Stomach smooth muscle (tissue), 2 donors: Measurements from ENCODE around the gene RAI14.

Experiments
- H3K27ac ChIP-seq: one replicate; pipeline ENCODE4 v1.7.0; 2013; ENCODE audit warnings: mild to moderate bottlenecking, low read length, inconsistent platforms
- H3K27me3 ChIP-seq, 2 donors: one replicate each; pipeline ENCODE4 v1.7.0; 2013; ENCODE audit warnings: low read length in 2 of 2; ENCODE audit not compliant: insufficient read depth in 2 of 2, control insufficient read depth in 1 of 2
- H3K36me3 ChIP-seq, 2 donors: one replicate each; pipeline ENCODE4 v1.7.0; 2013; ENCODE audit warnings: low read length in 2 of 2; ENCODE audit not compliant: control insufficient read depth in 2 of 2, insufficient read depth in 2 of 2
- H3K4me1 ChIP-seq: one replicate; pipeline ENCODE4 v1.7.0; 2013; ENCODE audit warnings: low read length; ENCODE audit not compliant: control insufficient read depth, insufficient read depth
- H3K4me3 ChIP-seq, 2 donors: one replicate each; pipeline ENCODE4 v1.7.0; 2013; ENCODE audit warnings: low read length in 2 of 2
- H3K9ac ChIP-seq, 2 donors: one replicate each; pipeline ENCODE4 v1.7.0; 2013; ENCODE audit warnings: low read length in 2 of 2, mild to moderate bottlenecking in 1 of 2
- H3K9me3 ChIP-seq, 2 donors: one replicate each; pipeline ENCODE4 v1.7.0; 2013; ENCODE audit warnings: low read length in 2 of 2; ENCODE audit not compliant: control insufficient read depth in 2 of 2
- donor health status: healthy.
- donor health status: Pancreatic carcinoma.

The RAI14 gene

DNA sequence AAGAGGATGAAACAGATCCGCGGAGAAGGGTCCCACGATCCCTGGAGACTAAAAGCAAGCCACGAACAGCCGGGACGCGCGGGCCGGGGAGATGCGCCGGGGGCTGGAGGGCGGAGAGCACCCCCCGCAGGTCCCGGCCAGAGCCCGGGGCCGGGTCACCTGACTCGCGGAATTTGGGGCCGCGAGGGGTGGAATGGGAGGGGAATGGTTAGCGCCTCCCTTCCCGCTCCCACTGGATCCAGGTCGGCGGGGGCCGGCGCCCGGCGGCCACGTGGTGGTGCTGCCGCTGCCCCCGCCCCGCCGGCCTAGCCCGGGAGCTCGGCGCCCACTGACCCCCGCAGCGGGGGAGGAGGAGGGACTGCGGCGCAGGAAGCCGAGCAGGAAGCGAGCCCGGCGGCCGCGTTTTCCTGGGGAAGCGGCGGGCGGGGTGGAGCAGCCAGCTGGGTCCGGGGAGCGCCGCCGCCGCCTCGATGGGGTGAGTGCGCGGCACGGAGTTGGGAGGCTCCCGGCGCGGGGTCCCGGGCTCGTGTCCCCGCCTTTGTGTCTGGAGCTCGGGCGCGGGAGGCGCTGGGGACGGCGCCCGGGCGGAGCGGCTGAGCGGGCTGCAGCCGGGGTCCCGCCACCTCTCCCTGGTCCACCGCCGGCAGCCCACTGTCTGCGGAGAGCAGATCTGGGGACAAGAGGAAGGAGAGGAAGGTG lies at the start of gene RAI14:
RAI14 (plus strand) TSS at position 328 of the 699 bp plus-strand sequence. CDS start 30,592 bp downstream, outside the sequence.
- Histone ChIP-seq H3K9ac (peak within 1 kb of the TSS; percentile 92 to 96), H3K27me3 (no peaks in the 10 kb centered on the region), H3K4me3 (peak within 1 kb of the TSS; percentile 78 to 86), H3K36me3 (no peaks in the 10 kb centered on the region), H3K27ac (peak within 1 kb of the TSS; percentile 92), H3K9me3 (no peaks in the 10 kb centered on the region), H3K4me1 (peaks cover 19% of the 10 kb centered on the region)

DNA sequence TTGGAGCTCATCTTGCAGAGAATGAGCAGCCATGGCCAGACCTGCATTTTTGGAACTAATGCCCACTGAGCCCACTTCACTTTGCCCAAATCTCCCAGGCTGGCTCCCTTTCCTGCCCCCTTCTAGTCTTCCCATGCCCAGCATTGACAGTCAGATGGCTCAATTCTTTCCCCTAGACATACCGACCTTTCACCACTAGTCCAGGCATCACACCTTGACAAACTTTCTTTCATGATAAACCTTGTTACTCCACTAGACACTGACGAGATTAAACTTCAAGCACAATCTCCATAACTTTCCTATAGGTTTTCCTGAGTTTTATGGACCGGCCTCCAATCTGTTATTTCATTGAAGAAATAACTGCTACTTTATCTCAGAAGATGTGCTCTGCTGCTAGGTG lies 47.8 kb upstream of the RAI14 start:
- Histone ChIP-seq H3K9me3 (no peaks in the 10 kb centered on the region), H3K36me3 (no peaks in the 10 kb centered on the region), H3K27me3 (no peaks in the 10 kb centered on the region), H3K4me1 (peaks cover 2% of the 10 kb centered on the region), H3K27ac (no peak overlapping the region), H3K4me3 (no peak overlapping the region), H3K9ac (no peak overlapping the region)

DNA sequence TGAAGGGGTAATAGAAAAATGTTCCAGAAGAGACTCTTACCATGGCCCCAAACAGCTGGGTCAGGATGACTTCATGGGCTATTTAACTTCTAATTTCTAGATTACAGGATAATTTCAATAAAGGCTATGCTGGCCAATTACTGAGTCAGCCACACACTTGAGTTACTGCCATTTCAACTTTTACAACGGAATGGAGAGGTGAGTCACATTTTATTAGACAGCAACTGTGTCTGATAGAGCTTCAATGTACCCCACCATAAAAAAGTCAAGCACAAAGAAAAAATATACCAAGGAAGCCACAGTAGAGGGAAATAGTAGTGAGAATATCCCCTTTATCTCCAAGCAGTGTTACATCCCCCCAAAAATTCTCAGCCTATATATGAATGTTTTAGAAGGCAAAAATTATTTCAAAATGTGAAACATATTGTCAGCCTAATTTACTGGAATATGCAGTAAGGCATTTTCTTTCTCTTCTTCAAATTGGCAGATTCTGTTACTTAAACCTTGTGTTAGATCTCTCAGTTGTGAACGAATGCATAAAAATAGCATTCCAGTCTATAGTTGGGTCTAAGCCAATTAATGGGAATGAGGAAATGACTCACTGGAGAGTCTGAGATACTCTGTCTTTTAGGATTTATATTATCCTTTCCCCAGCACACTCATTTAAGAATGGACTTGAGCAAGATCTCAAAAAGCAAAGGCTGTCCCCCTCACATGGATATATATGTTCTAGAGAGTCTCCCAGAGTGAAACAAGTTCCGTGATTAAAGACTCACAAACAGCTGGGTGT lies 47.1 kb upstream of the RAI14 start:
- H3K9me3 ChIP-seq, result no peaks in the 10 kb centered on the region
- no peaks in the 10 kb centered on the region for H3K27me3 ChIP-seq
- no peak overlapping the region for H3K9ac ChIP-seq
- peaks cover 2% of the 10 kb centered on the region for H3K4me1 ChIP-seq
- no peaks in the 10 kb centered on the region for H3K36me3 ChIP-seq
- no peak overlapping the region for H3K4me3 ChIP-seq
- H3K27ac ChIP-seq, result no peak overlapping the region

DNA sequence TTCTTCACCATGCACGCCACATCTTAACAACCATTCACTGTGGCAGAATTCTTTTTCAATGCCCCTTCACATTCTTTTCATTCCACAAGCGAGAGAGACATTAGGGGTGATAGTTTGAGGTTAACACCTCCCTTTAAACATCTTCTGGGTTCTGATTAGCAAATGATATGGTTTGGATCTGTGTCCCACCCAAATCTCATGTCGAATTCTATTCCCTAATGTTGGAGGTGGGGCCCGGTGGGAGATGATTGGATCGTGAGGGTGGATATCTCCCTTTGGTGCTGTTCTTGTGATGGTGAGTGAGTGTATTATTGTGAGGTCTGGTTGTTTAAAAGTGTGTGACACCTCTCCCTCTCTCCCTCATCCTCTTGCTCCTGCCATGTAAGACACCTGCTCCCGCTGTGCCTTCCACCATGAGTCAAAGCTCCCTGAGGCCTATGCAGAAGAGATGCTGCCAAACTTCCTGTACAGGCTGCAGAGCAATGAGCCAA lies 46.1 kb upstream of the RAI14 start:
- peaks cover 2% of the 10 kb centered on the region for H3K4me1 ChIP-seq
- H3K27me3 ChIP-seq, result no peaks in the 10 kb centered on the region
- H3K4me3 ChIP-seq, result no peak overlapping the region
- no peaks in the 10 kb centered on the region for H3K36me3 ChIP-seq
- H3K9me3 ChIP-seq, result no peaks in the 10 kb centered on the region
- H3K27ac ChIP-seq, result no peak overlapping the region
- no peak overlapping the region for H3K9ac ChIP-seq

DNA sequence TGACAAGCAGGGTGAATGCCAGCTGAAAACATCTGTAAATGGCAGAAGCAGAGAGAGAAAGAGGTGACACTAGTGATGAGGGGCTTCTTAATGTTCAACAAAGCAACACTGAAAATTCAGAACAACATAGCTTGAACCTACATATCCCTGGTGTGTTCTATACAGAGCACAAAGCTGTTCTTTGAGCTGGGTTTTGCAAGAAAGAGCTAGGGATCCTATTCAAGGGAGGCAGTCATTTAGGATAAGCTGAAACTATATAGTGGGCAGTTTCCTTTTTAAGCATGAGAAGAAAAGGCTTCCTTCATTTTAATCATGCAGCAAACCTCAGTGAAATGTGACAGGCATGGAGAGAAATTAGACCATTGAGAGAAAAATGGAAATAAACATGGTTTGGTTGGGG lies 45.6 kb upstream of the RAI14 start:
- Histone ChIP-seq H3K27ac (no peak overlapping the region), H3K4me1 (peaks cover 2% of the 10 kb centered on the region), H3K4me3 (no peak overlapping the region), H3K9me3 (no peaks in the 10 kb centered on the region), H3K36me3 (no peaks in the 10 kb centered on the region), H3K9ac (no peak overlapping the region), H3K27me3 (no peaks in the 10 kb centered on the region)

DNA sequence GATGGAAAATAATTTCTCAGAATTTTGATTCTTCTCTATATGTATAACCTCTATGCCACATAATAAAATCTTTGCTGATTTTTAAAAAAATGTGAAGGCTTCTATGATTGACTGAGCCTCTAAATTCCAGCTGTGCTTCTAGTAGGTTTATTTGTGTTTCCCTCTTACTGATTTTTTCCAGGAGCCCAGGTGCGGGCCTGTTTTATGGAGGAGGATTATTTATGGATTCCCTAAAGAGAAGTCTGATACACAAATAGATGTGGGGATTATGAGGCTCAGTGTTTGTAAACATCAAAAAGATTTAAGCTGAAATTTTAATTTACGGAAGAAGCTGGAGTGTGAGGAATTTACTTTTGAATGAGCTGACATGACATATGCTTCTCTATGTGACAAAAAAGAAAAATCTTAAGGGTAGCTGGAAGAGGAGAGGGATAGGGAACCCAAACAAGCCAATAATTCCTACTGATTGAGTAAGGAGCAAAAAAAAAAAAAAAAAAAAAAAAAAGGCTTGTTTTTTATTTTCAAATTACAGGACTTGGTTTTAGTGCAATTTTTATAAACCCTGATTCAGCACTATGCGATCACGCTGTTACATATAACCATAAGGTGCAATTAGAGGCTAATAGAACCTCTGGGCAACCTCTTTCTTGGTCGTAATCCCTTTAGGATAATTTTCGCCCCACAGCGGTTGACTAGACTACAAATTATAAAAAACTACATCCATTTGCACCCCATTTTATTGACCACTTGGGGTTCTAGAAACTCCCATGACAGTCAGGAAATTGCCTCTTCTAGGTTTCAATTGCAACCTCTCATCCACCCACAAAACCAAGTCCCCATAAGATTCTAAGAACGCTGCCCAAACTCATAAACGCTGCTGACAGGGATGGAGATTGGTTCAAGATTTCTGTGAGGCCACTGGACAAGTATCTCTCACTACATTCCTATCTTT lies 44.4 kb upstream of the RAI14 start:
- Histone ChIP-seq H3K9me3 (no peaks in the 10 kb centered on the region), H3K36me3 (no peaks in the 10 kb centered on the region), H3K4me3 (no peak overlapping the region), H3K4me1 (peaks cover 2% of the 10 kb centered on the region), H3K27me3 (no peaks in the 10 kb centered on the region), H3K9ac (no peak overlapping the region), H3K27ac (no peak overlapping the region)

DNA sequence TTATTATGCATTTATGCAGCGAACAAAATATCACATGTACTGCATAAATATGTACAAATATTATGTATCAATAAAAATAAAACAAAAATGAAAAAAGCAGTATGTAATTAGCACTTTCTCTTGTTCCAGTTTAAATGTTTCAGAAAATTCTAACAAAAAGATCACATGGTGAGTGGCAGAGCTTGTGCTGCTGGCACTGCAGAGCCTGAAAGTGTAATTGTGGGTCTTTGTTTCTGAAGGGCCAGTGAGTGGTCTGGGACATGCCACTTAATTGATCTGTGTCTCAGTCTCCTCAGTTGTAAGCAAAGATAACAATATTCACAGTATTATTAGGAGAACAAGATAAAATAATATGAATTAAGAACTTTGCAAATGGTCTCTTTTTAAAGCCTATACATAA lies 39.5 kb upstream of the RAI14 start:
- Histone ChIP-seq H3K27ac (no peak overlapping the region), H3K9me3 (no peaks in the 10 kb centered on the region), H3K36me3 (no peaks in the 10 kb centered on the region)

DNA sequence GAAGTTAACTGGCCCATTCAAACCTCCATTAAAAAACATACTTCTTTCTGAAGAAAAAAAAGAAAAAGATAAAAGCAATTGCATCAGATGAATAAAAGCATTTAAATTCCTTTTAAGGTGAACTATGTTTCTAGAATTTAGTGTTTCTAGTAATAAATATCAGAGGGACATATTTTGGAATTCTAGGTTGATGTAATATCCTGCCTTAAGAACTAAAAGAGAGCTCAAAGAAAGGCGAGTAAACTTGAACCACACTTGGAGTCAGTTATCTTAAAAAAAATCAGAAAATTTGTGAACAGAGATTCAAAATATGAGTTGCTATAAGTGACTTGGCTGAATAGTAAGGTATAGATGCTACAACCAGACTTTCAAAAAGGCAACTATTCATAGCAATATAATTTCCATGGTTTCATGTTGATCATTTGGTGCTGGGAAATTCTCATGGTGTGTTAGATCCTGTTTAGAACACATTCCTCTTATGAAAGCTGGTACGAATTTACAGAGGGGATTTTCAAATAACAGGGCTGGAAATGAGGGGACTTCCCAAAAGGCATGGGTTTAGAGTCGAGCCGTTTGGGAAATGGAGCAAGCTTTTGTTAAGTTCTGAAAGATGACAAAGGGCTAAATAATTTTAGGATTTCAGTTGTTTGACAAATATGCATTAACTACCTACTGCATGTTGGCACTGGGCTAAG lies 37.6 kb upstream of the RAI14 start:
- no peak overlapping the region for H3K27ac ChIP-seq
- H3K4me3 ChIP-seq, result no peak overlapping the region
- H3K9me3 ChIP-seq, result no peaks in the 10 kb centered on the region
- no peak overlapping the region for H3K9ac ChIP-seq
- H3K27me3 ChIP-seq, result no peaks in the 10 kb centered on the region
- H3K36me3 ChIP-seq, result no peaks in the 10 kb centered on the region
- H3K4me1 ChIP-seq, result no peaks in the 10 kb centered on the region

More for the DNA sequence above, 39.5 kb upstream of the RAI14 start:
- H3K4me3 ChIP-seq, result no peak overlapping the region
- H3K27me3 ChIP-seq, result no peaks in the 10 kb centered on the region
- no peaks in the 10 kb centered on the region for H3K4me1 ChIP-seq
- H3K9ac ChIP-seq, result no peak overlapping the region

DNA sequence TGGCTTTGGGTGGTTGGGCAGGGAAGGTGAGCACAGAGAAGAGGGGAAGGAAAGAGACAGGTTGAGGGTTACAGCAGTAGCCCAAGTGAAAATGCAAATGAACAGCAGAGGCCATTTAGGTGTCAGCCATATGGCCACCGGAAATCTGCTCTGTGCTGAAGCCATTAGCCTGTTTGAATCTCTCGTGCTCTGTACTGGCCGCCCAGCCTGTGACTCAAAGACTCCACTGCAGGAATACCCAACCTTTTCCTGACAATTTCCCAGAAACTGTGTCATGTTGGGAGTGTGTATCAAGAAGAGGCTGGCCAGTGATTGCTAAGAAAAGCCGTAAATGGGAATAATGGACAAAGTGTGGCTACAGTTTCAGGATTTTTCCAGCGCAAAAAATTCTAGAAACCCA lies 35.9 kb upstream of the RAI14 start:
- Histone ChIP-seq H3K36me3 (no peaks in the 10 kb centered on the region), H3K4me1 (no peaks in the 10 kb centered on the region), H3K4me3 (no peak overlapping the region), H3K27me3 (no peaks in the 10 kb centered on the region), H3K27ac (no peak overlapping the region), H3K9me3 (no peaks in the 10 kb centered on the region), H3K9ac (no peak overlapping the region)
